HG03039 (cell line): ENCODE results near the gene CASTOR1.

ENCODE experiments used
- ATAC-seq: cut with Tn5 transposase; IDR thresholded peaks from one replicate; pipeline ENCODE4 v1.9.1; 2021; ENCODE audit warnings: mild to moderate bottlenecking, moderate library complexity; ENCODE audit not compliant: unreplicated experiment

CASTOR1 gene

GRCh38 chr22:30247561-30247960 is 41.7 kb downstream of the CASTOR1 start:
- ATAC-seq = no peak

GRCh38 chr22:30246814-30247376 is 42.4 kb downstream of the CASTOR1 start:
- ATAC-seq = no peak

DNA sequence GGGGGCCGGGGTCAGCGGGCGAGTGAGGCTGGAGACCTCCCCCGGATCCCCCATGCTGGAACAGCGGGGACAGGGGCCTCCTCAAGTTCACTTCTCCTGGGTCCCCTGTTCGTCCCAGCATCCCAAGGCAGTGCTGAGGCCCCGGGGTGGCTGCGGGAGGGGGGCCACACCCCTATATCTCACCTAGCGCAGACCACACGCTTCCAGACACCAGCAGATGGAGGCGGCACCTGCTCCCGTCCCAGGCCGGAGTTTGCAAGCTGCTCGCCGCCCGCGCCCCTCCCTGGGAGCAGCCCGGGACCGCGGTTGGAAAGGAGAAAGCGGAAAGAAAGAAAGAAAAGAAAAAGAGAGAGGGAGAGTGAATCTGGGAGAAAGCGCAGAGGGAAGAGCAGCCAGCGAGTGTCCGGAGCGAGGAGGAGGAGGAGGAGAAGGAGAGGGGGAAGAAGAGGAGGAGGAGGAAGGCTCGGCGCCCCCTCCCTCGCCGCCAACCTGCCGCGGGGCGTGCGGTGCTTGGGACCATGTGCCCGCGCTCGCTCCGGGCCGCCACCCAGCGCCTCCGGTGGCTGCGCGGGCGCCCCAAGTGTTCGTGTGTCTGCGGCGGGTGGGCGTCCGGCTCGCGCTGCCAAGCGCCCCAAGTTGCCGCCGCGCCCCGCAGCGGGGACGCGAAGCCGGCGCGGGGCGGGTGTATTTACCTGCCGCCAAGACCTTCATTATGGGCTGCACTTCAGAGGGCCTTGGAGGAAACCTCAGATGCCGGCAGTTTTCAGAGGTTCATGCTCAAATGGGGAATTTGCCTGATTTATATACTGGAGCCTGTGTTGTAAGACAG is 43.1 kb downstream of the CASTOR1 start, which contains the start of gene LIF:
TSS of gene LIF (minus strand) at position 775 of the 829 bp plus-strand sequence. CDS start at position 711, 64 bp downstream.
- no peak for ATAC-seq

- ATAC-seq = no peak
Observed at GRCh38 chr22:30245181-30245984, 43.9 kb downstream of the CASTOR1 start.

- ATAC-seq = no peak
Observed at GRCh38 chr22:30244641-30245040, 44.7 kb downstream of the CASTOR1 start.

DNA sequence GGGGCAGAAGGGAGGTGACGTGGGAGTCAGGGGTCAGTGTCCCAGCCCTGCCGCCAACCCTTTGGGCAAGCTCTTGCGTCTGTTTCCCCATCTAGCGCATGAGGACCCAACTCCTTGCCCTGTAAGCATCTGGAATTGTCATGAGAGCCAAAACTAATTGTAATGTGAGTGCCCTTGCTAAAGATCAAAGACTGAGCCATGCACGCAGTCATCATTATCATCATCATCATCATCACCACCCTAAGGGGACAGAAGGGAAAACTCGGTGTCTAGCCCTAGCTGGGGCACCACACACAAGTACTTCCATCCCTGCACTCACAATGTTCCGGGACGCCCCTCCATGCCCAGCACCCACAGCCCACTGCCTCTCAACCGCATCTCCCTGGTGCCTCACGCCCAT is 45.2 kb downstream of the CASTOR1 start:
- no peak for ATAC-seq

DNA sequence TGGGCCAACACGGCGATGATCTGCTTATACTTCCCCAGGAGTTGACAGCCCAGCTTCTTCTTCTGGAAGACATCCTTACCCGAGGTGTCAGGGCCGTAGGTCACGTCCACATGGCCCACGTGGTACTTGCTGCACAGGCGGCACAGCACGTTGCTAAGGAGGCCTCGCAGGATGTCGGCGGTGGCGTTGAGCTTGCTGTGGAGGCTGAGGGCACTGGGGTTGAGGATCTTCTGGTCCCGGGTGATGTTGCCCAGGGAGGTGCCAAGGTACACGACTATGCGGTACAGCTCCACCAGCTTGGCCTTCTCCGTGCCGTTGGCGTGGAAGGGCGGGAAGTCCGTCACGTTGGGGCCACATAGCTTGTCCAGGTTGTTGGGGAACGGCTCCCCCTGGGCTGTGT is 45.6 kb downstream of the CASTOR1 start:
- ATAC-seq = no peak

- no peak for ATAC-seq
Observed at GRCh38 chr22:30241576-30242371, 47.5 kb downstream of the CASTOR1 start.

DNA sequence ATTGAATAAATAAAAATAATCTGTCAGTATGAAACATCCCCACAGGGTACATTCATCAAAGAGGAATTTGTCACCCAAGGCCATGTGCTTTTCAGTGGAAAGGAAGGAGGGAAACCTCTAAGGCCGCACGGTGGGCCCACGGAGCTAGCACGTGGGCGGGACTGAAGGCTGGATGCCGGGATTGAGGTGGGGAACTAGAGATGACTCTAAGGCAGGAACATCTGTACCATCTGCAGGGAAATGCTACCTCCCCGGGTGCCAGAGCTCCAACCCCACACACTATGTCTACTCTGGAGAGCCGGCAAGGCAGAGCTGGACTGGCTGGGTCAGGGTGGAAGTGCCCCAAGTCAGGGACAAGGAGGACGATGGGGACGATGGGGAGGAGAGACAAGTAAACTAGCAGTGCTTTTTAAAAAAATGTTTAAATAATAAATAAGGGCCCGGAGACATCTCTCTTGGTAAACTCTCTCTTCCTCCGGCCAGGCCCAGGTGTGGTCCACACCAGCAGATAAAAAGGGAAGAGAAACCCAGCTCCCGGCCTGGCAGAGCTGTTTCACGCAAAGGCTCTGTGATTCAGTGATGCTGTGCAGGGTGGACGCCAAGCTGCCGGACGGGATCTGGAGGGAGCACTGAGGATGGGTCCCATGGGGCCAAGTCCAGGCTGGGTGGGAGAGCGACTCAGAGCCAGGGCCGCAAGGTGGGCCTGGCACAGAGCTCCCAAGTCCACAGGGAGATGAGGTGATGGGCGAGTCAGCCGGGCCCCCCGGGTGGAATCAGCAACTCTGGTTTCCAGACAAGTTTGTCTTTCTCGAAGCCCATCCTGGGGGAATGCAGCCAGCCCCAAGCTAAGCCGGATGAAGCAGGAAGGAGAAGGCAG is 48.5 kb downstream of the CASTOR1 start:
- ATAC-seq = no peak

DNA sequence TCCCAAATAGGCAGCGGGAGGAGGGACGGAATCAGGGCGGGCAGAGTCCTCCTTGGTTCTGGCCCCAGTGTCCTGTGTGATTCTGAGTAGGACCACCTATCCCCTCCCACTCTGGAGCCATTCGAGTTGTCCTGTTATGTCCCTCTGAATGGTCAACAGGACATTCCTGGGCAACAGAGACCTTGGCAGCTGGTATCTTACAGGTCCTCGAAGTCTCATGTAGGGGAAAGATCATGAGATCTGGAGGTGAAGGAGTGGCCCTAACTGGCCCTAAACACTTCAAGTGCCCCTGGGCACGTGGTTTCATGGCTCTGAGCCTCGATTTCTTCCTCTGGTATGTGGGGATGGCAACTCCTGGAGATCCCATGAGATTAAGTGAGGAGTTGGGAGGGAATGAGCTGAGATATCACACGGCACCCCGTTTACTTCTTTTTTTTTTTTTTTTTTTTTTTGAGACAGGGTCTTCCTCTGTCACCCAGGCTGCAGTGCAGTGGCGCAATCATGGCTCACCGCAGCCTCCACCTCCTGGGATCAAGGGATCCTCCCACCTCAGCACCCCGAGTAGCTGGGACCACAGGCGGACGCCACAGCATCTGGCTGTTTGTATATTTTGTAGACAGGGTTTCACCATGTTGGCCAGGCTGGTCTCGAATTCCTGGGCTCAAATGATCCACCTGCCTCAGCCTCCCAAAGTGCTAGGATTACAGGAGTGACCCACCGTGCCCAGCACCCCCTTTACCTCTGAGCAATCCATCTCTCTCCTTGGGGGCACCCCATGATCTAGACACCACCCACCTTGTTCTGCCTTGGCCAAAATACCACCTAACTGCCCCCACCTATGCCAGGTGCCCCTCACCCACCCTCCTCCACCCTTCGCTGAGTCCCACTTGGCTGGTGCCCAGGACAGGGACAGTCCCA is 49.6 kb downstream of the CASTOR1 start:
- ATAC-seq = no peak

DNA sequence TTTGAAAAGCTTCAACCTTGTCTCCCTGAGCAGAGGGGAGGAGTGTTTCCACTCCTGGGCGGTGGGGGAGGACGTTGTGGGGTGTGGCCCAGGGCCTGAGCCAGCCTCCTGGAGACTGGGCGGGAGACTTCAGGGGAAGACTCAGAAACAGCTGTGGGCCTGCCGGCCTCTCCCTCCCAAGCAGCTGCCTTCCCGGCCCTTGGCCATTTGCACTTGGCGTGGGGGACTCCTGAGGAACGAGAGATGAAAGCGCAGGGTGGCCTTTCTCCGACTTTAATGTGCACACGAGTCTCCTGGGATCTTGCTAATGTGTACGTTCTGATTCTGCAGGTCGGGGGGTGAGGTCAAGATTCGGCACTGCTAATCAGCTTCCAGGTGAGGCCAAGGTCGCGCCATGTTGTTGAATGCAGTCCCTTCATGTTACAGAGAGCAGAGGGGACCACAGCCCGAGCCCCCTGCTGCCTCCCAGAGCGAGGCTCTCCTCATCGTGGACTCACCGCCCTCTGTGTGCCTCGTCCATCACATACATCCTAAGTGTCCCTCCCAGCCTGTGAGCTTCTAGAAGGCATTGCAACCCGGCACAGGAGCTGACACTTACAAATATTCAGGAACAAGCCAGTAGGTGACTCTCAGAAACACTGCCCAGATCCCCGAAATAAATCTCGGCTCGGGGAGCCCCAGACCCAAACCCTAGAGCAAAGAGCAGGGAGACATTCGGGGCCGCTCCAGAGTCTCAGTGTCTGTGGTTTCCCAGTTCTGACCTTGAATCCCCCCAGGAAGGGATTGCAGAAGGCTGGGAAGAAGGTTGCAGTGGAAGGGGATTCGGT is 50.4 kb downstream of the CASTOR1 start:
- ATAC-seq = no peak

DNA sequence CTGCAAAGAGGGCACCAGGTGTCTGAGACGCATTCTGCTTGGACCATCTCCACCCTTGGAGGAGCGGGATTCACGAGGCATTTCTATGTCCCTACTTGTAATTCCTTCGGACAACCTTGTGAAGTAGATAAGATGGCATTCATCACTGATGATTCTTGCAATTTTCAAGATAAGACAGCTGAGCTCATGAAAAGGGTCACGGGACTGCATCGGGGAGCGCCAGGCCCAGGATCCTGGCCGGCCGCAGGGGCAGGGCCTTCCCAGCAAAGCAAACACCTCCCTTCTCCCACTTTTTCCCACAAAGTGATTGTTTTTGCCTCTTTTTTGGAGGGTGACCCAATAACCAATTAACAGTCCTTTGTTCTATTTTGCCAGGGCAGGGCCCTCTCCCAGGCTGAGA is 51.2 kb downstream of the CASTOR1 start:
- ATAC-seq = no peak

DNA sequence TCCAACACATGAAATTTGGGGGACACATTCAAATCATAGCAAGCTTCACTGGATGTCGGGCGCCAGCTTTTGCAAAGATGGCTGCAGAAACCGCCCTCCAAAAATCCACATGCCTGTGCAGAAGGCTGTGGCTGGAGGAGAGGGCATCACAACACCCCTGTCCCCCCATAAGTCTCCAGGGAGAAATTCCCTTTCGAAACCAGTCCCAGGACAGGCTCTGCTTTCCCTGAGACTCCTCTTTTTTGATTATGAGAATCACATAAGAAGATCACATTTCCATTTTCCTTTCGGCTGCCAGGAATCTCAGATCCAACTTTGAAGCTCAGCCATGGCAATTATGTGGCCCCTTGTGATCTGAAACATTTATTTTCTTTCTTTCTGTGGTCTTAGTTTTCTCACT is 52.4 kb downstream of the CASTOR1 start:
- no peak for ATAC-seq

DNA sequence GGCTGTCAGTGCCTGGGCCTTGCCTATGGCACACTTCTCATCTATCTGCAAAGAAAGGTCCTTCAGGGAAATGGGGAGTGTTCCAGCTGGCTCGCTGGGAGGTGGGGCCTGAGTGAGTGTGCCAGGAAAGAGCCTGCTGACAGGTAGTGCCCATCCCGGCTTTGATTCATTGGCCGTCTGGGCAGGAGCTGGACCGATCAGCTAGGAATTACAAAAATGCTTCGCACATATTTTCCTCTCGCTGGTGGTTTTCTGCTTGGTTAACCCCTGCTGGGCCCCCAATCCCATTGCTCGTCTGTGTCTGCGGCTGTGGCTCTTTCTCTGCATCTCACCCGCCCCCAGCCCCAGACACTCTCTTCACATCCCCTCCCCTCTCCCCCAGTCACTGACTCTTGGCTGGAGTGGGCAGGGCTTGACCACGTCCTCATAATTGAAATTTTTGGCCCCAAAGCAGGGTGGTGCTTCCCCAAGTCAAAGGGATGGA is 53.6 kb downstream of the CASTOR1 start:
- no peak for ATAC-seq
